NB4 (cell line): ENCODE measurements around the gene POLA1.

Experiments
- CTCF ChIP-seq: IDR thresholded peaks from one replicate; pipeline ENCODE4 v1.5.1; 2012; ENCODE audit warnings: low read depth, low read length
- MAX ChIP-seq: IDR thresholded peaks from 2 replicates; pipeline ENCODE4 v1.6.1; 2011; ENCODE audit warnings: low read depth, low read length
- POLR2A ChIP-seq: IDR thresholded peaks from 2 replicates; pipeline ENCODE4 v1.6.1; 2011; ENCODE audit warnings: mild to moderate bottlenecking; ENCODE audit not compliant: insufficient read length; ENCODE audit errors: extremely low read depth

GRCh38 chrX:24838629-24839028 lies 144.9 kb downstream of the POLA1 start:
- TF ChIP-seq MAX (no peak), CTCF (peak; percentile 9), POLR2A (no peak)
